ENCODE data around the gene SNX32.

SNX32 gene

DNA sequence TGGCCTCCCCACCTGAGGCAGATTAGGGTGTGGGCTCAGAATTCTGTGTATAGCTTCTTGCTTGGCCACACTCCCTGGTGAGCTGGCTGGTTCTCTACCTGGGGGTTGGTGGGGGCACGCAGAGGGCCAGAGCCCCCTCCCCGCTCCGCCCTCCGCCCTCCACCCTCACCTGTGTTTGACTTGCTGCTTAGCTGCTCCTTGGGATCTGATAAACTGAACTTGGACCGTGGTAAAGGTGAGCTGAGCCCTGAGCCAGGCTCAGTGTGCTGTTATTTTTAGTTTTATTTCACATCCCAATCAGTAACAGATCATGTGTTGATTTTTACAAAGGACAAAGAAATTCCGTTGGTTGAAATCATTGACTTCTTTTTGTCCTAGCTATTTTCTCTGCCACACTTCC lies 44.9 kb upstream of the SNX32 start:
- no peak for DNase-seq (ENCODE audit: low spot score)
- in situ Hi-C loops (cut with MboI; ENCODE audit: low pct_unique_long_range_greater_than_20kb, low sequenced_read_pairs, unreplicated experiment), result no loop called here
- TF ChIP-seq, protein P1, sequence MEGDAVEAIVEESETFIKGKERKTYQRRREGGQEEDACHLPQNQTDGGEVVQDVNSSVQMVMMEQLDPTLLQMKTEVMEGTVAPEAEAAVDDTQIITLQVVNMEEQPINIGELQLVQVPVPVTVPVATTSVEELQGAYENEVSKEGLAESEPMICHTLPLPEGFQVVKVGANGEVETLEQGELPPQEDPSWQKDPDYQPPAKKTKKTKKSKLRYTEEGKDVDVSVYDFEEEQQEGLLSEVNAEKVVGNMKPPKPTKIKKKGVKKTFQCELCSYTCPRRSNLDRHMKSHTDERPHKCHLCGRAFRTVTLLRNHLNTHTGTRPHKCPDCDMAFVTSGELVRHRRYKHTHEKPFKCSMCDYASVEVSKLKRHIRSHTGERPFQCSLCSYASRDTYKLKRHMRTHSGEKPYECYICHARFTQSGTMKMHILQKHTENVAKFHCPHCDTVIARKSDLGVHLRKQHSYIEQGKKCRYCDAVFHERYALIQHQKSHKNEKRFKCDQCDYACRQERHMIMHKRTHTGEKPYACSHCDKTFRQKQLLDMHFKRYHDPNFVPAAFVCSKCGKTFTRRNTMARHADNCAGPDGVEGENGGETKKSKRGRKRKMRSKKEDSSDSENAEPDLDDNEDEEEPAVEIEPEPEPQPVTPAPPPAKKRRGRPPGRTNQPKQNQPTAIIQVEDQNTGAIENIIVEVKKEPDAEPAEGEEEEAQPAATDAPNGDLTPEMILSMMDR (IDR thresholded peaks at IDR 0.05; ENCODE audit: extremely low read depth, insufficient read depth, missing control alignments), result no peak

DNA sequence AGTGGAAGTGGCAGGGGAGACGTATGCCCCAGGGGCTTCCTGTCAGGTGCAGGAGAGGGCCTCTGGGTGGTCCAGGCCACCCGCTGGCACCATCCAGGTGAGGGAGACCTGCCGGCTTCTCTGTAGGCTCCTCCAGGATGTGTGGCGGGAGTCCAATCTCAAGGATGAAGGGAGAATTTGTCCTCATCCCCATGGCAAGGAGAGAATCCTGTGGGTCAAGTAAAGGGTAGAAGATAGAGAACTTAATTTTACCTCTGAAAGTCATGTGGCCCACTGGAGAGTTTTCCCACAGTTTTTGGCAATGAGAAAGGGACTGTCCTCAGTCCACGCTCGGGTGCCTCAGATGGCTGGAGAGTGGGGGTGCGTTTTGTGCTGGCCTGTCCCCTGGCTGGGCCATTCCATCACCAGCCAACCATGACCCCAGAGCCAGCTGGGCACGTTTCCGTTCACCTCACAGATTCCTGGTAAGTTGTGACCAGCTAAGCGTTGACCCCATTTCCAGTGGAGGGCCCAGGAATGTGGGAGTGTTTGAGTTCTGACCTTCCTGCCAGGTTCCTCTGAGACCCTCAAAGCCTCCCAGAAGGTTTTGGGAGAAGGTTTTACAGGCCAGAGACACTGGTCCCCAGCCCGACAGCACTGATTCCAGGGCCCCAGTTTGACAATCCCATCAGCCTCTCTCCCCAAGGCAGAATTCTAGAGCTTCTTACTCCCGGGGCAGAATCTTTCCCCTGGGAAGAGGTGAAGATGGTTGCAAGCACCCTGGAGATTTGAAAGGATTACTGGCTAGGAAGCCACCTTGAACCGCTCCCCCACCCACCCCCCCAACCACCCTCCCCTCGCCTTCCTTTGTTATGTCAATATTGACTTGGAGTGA lies 44.3 kb upstream of the SNX32 start:
- in situ Hi-C loops (cut with MboI; ENCODE audit: low pct_unique_long_range_greater_than_20kb, low sequenced_read_pairs, unreplicated experiment), result no loop called here
- TF ChIP-seq, protein P1 (IDR thresholded peaks at IDR 0.05; ENCODE audit: extremely low read depth, insufficient read depth, missing control alignments), result no peak
- DNase-seq (ENCODE audit: low spot score), result no peak

DNA sequence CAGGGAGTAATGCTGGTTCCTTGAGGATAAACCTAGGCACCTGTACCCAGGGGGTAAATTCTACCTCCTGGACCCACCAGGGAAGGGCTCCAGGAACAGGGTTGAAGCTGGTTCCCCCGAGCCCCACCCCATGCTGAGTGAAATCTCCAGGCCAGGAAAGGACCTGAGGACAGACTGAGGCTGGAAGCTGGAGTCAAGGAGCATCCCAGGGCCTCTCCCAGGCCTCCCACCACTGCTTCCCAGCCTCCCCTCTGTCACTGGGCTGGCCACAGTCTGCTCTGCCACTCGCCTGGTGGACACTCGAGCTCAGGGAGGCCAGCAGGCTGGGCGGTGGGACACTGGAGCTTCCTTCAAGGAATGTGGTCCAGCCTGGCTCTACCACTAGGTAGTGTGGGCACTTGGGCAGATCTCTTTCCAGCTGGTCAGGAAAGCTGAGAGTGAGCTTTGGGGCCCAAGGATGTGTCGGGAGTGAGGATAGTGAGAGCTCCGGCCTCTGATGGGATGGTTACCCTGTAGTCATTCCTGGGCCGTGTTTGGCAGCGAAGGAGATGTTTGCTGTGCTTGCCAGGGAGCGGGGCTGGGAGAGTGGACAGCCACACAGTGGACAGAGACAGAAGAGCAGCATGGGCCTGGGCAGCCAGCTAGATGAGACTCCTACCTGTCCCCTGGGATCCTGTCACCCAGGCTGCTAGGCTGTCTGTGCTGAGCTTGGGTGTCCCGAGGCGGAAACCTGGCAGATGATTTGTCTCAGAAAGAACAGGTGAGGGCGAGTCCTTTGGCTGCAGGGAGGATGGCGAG lies 43.5 kb upstream of the SNX32 start:
- DNase-seq (ENCODE audit: low spot score), result no peak
- TF ChIP-seq, protein P1 (IDR thresholded peaks at IDR 0.05; ENCODE audit: extremely low read depth, insufficient read depth, missing control alignments), result no peak
- in situ Hi-C loops (cut with MboI; ENCODE audit: low pct_unique_long_range_greater_than_20kb, low sequenced_read_pairs, unreplicated experiment), result no loop called here

DNA sequence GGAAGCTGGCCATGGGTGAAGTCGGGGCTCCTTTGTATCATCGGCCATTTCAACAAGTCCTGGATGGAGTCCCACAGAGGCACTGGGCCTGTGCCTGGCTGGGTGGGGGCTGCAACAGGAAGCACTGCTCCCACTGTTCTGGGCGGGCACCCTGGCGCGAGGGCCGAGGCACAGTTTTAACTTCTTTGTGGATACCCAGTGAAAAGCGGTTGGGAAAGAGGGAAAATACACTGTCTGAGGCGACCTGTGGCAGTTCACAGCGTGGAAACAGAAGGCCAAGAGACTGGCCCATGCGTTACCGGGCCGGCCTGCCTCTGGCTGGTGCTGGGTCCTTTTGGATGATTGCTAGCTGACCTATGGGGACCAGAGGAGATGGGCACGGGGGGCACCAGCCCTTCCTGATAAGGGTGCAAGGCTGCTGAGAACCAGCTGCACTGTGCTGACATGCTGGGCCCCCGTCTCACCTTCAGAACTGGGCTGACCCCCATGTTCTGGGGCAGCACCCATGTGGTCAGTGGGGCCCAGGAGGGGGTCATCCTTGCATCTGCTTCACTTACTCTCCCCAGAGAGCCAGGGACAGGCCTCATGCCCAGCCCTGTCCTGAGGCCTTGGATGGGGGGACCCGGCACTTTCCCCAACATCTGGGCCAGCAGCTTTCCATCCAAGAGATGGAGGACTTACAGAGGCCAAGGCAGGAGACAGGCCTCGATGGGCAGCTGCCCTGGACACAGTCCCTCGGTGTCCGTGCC lies 42.7 kb upstream of the SNX32 start:
- DNase-seq (ENCODE audit: low spot score), result no peak
- in situ Hi-C loops (cut with MboI; ENCODE audit: low pct_unique_long_range_greater_than_20kb, low sequenced_read_pairs, unreplicated experiment), result no loop called here
- TF ChIP-seq, protein P1 (IDR thresholded peaks at IDR 0.05; ENCODE audit: extremely low read depth, insufficient read depth, missing control alignments), result no peak

DNA sequence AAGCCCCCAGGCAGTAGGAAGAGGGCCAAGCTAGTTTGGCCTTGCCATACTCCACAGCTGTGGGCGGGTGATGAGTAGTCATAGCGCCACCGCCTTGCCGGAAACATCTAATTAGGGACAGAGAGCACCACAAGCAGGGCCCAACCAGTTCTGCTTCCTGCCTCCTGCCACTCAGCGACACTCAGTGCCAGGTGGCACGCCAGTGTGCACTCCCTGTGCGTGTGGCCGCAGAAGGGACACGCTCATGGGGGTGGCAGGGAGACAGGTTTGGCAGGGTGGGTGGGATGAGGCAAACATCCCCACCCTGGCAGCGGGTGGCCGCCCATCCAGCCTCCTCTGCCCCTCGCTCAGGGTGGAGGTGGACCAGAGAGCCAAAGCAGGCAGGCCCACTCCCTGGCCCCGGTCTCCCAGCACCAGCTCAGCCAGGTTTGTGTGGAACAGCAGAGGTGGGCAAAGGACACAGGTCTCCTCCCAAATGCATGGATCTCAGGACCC lies 42.0 kb upstream of the SNX32 start:
- in situ Hi-C loops (cut with MboI; ENCODE audit: low pct_unique_long_range_greater_than_20kb, low sequenced_read_pairs, unreplicated experiment), result no loop called here
- peak; percentile 80 for DNase-seq (ENCODE audit: low spot score)
- TF ChIP-seq, protein P1 (IDR thresholded peaks at IDR 0.05; ENCODE audit: extremely low read depth, insufficient read depth, missing control alignments), result peak; percentile 13

DNA sequence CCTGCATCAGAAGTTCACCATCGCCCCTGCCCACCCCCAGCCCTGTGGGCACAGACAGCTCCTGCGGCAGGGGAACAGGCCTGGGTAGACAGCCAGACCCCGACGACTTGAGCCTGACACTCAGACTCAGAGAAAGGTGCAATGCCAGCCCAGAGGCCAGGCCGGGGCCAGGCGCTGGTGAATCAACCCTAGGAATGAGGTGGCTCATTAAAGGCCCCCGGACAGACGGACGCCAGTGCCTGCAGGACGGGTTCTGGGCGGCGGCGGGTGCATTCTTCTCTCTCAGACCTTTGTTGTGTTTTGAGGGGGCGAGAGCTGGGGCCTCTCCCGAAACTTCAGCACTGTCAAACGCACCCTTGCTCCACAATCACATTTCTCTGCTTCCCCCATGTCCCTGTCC lies 41.3 kb upstream of the SNX32 start:
- TF ChIP-seq, protein P1 (IDR thresholded peaks at IDR 0.05; ENCODE audit: extremely low read depth, insufficient read depth, missing control alignments), result no peak

More for the DNA sequence above, 41.3 kb upstream of the SNX32 start:
- in situ Hi-C loops (cut with MboI; ENCODE audit: low pct_unique_long_range_greater_than_20kb, low sequenced_read_pairs, unreplicated experiment), result no loop called here
- DNase-seq (ENCODE audit: low spot score), result no peak
